ENCODE measurements around the gene ZDHHC21.

The ZDHHC21 gene

DNA sequence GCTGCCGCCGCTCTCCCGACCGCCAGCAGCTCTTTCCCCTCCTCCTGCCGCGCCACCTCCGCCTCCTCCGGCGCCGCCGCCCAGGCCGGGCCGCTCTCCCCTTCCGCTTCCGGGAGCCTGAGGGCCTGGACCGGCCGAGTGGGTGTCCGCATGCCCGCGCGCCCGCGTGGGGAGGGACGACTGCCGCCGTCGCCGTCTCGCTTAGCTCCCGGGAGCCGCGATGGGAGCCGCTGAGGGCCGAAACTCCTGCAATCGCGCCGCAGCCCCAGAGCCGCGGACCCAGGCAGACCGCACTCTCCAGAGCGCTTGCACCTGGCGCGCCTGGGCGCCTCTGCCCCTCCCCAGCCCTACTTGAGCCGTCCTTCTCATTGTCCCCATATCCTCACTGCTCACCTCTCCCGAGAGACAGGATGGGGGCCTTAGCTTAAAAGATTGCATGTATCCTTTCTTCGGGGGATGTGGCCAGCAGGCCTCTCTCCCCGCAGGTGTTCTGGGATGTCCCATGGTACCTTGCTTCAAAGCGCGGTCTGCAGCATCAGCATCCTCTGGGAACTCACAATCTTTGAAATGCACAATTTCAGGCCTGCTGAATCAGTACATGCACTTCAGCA, at the start of gene ZDHHC21:
ZDHHC21 (minus strand) TSS at position 182 of the 611 bp plus-strand sequence. CDS start 19,092 bp downstream, outside the sequence.
- no peaks in the 10 kb centered on the region for H3K9me3 ChIP-seq (ENCODE audit: control insufficient read depth, insufficient read depth, low read length)
- H3K27ac ChIP-seq (ENCODE audit: low read depth, low read length), result peak within 1 kb of the TSS; percentile 83
- peaks cover 11% of the 10 kb centered on the region for H3K4me1 ChIP-seq (ENCODE audit: control insufficient read depth, insufficient read depth, low read length)
- peaks cover 14% of the 10 kb centered on the region for H3K36me3 ChIP-seq (ENCODE audit: control insufficient read depth, insufficient read depth, low read length)
- H3K27me3 ChIP-seq (ENCODE audit: control insufficient read depth, insufficient read depth, low read length), result 0 out of 2 replicates have a peak, but pooled peaks cover 6% of the 10 kb centered on the region
- H3K9ac ChIP-seq (ENCODE audit: low read depth, low read length), result peak within 1 kb of the TSS; percentile 81
- peak within 1 kb of the TSS; percentile 89 for H3K4me3 ChIP-seq (ENCODE audit: low read depth, low read length)

GRCh38 chr9:14741369-14741768, 48.1 kb upstream of the ZDHHC21 start:
- Histone ChIP-seq H3K36me3 (ENCODE audit: control insufficient read depth, insufficient read depth, low read length) (no peaks in the 10 kb centered on the region), H3K27me3 (ENCODE audit: control insufficient read depth, insufficient read depth, low read length) (no peaks in the 10 kb centered on the region), H3K4me3 (ENCODE audit: low read depth, low read length) (no peak overlapping the region), H3K9ac (ENCODE audit: low read depth, low read length) (no peak overlapping the region), H3K9me3 (ENCODE audit: control insufficient read depth, insufficient read depth, low read length) (no peaks in the 10 kb centered on the region), H3K4me1 (ENCODE audit: control insufficient read depth, insufficient read depth, low read length) (no peaks in the 10 kb centered on the region), H3K27ac (ENCODE audit: low read depth, low read length) (no peak overlapping the region)

- Histone ChIP-seq H3K9me3 (ENCODE audit: control insufficient read depth, insufficient read depth, low read length) (no peaks in the 10 kb centered on the region), H3K27me3 (ENCODE audit: control insufficient read depth, insufficient read depth, low read length) (peaks cover 7% of the 10 kb centered on the region), H3K4me3 (ENCODE audit: low read depth, low read length) (no peak overlapping the region), H3K36me3 (ENCODE audit: control insufficient read depth, insufficient read depth, low read length) (no peaks in the 10 kb centered on the region), H3K27ac (ENCODE audit: low read depth, low read length) (no peak overlapping the region), H3K4me1 (ENCODE audit: control insufficient read depth, insufficient read depth, low read length) (no peaks in the 10 kb centered on the region), H3K9ac (ENCODE audit: low read depth, low read length) (no peak overlapping the region)
Observed at GRCh38 chr9:14733133-14733532, 39.9 kb upstream of the ZDHHC21 start.

DNA sequence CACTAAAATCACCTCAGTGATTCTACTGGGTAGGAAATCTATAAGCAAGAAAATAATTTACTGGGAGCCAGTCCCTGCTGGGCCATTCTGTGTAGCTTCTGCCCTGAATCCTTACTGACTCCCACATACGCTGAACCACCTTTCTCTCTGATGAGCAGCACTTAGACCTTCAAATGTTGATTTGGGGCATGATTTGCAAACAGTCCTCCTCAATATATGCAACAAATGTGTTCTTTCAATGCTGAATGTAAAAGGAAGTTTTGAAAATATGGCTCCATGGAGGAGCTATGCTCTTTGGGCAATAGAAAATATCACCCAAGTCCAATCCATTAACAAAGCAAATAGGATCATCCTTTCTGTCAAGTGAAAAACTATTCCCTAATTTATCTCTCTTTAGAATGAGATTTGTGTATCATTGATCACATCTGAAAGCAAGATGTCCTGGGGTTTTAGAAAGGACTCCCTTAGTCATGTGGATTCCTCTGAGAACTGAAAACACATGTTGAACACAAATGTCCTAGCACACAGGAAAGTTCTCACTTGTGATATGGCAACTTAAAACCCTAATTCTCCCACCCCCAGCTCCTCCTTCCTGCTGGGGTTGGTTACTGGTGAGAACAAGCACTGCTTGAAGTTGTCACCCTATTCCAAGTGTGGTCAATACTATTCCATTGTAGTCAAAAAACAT, 38.2 kb upstream of the ZDHHC21 start:
- Histone ChIP-seq H3K9ac (ENCODE audit: low read depth, low read length) (no peak overlapping the region), H3K9me3 (ENCODE audit: control insufficient read depth, insufficient read depth, low read length) (no peaks in the 10 kb centered on the region), H3K36me3 (ENCODE audit: control insufficient read depth, insufficient read depth, low read length) (no peaks in the 10 kb centered on the region), H3K4me1 (ENCODE audit: control insufficient read depth, insufficient read depth, low read length) (no peaks in the 10 kb centered on the region), H3K27me3 (ENCODE audit: control insufficient read depth, insufficient read depth, low read length) (peaks cover 22% of the 10 kb centered on the region), H3K4me3 (ENCODE audit: low read depth, low read length) (no peak overlapping the region), H3K27ac (ENCODE audit: low read depth, low read length) (no peak overlapping the region)

DNA sequence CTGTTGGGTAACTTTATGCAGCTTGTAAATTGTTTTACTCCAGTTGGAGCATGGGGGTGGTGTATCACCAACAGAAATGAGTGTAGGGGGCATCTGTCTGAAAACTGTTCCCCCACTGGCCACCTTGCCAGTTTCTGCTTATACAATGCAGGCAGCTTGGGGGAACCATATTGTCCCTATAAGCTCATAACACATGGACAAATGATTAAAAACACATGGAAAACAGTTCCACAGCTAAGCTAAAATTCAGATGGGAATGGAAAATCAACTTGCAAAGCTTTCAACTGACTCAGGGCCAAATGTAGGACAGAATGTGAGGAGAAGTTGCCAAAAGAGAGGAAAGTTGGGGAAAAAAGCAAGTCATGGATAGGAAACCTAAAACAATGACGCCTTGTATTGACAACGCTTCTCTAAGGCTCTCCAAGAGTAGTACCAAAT, 37.2 kb upstream of the ZDHHC21 start:
- no peaks in the 10 kb centered on the region for H3K36me3 ChIP-seq (ENCODE audit: control insufficient read depth, insufficient read depth, low read length)
- H3K9ac ChIP-seq (ENCODE audit: low read depth, low read length), result no peak overlapping the region
- no peak overlapping the region for H3K4me3 ChIP-seq (ENCODE audit: low read depth, low read length)
- H3K27me3 ChIP-seq (ENCODE audit: control insufficient read depth, insufficient read depth, low read length), result peaks cover 31% of the 10 kb centered on the region
- H3K9me3 ChIP-seq (ENCODE audit: control insufficient read depth, insufficient read depth, low read length), result no peaks in the 10 kb centered on the region
- H3K27ac ChIP-seq (ENCODE audit: low read depth, low read length), result no peak overlapping the region
- no peaks in the 10 kb centered on the region for H3K4me1 ChIP-seq (ENCODE audit: control insufficient read depth, insufficient read depth, low read length)

DNA sequence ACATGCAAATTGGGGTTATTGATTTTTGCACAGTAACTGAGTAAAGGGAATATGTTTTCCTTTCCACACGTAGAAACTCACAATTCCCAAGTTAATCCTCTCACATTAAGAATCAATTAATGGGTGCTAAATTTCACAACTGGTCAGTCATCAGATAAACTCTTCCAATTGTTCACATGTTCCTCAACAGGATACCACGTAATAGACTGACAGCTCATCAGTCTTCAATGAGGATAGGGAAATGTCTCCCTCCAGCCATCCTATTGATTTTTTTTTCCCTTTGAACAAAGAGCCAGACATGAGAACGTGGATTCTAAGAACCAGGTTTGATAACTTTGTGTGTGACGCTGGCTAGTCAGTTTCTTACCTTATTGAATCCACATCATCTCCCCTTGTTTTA, 30.1 kb upstream of the ZDHHC21 start:
- Histone ChIP-seq H3K36me3 (ENCODE audit: control insufficient read depth, insufficient read depth, low read length) (no peaks in the 10 kb centered on the region; the same call in 1 of the 2 replicates), H3K9ac (ENCODE audit: low read depth, low read length) (peak overlapping the region; percentile 18; the same call in 1 of the 2 replicates), H3K9me3 (ENCODE audit: control insufficient read depth, insufficient read depth, low read length) (no peaks in the 10 kb centered on the region), H3K4me3 (ENCODE audit: low read depth, low read length) (0 out of 2 replicates have a peak overlapping the region, but pooled peaks have one; percentile 11), H3K27me3 (ENCODE audit: control insufficient read depth, insufficient read depth, low read length) (peaks cover 94% of the 10 kb centered on the region), H3K27ac (ENCODE audit: low read depth, low read length) (peak overlapping the region; percentile 79), H3K4me1 (ENCODE audit: control insufficient read depth, insufficient read depth, low read length) (peaks cover 22% of the 10 kb centered on the region)

DNA sequence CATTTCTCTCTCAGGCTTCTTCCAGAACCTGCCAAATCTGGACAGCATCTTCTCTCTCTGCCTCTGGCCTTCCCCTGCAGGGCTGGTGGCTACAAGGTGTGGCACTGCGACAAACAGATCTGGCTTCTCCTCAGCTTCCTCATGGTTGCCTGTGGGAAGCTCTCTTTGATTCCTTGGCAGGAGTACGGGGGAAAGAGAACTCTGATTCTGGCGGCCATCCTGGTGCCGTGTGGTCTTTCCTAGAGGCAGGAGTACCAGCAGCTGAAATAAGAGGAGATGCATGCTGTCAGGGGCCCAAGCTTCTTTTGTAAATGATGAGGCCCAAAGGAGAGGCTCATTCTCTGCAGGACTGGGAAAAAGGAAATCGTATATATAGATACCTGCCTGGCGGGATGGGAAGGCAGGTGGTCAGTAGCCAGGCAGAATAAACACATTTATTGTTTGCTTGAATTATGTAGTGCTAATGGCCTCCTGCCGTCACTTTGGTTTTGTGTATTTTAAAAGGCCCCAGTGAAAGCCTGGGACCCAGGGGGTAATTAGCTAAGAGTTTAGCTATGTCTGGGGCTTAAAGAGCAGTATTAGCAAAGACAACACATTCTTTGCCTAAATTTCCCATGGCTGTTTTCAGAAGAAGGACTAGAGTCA, 29.3 kb upstream of the ZDHHC21 start, which contains the start of gene CER1:
CER1 (minus strand) TSS at position 343 of the 645 bp plus-strand sequence; CDS start at position 282, 61 bp downstream.
- Histone ChIP-seq H3K27ac (ENCODE audit: low read depth, low read length) (peak within 1 kb of the TSS; percentile 86), H3K36me3 (ENCODE audit: control insufficient read depth, insufficient read depth, low read length) (no peaks in the 10 kb centered on the region; the same call in 1 of the 2 replicates), H3K9ac (ENCODE audit: low read depth, low read length) (peak within 1 kb of the TSS; percentile 18), H3K4me1 (ENCODE audit: control insufficient read depth, insufficient read depth, low read length) (peaks cover 22% of the 10 kb centered on the region), H3K4me3 (ENCODE audit: low read depth, low read length) (peak within 1 kb of the TSS; percentile 50), H3K9me3 (ENCODE audit: control insufficient read depth, insufficient read depth, low read length) (no peaks in the 10 kb centered on the region), H3K27me3 (ENCODE audit: control insufficient read depth, insufficient read depth, low read length) (peaks cover 95% of the 10 kb centered on the region)

GRCh38 chr9:14719231-14719923, 26.1 kb upstream of the ZDHHC21 start:
- Histone ChIP-seq H3K27me3 (ENCODE audit: control insufficient read depth, insufficient read depth, low read length) (peaks cover 65% of the 10 kb centered on the region), H3K27ac (ENCODE audit: low read depth, low read length) (no peak overlapping the region), H3K36me3 (ENCODE audit: control insufficient read depth, insufficient read depth, low read length) (no peaks in the 10 kb centered on the region; the same call in 1 of the 2 replicates), H3K9me3 (ENCODE audit: control insufficient read depth, insufficient read depth, low read length) (no peaks in the 10 kb centered on the region), H3K4me1 (ENCODE audit: control insufficient read depth, insufficient read depth, low read length) (peaks cover 22% of the 10 kb centered on the region), H3K9ac (ENCODE audit: low read depth, low read length) (no peak overlapping the region), H3K4me3 (ENCODE audit: low read depth, low read length) (no peak overlapping the region)

GRCh38 chr9:14715102-14715501, 21.9 kb upstream of the ZDHHC21 start:
- no peaks in the 10 kb centered on the region for H3K4me1 ChIP-seq (ENCODE audit: control insufficient read depth, insufficient read depth, low read length)
- no peak overlapping the region for H3K27ac ChIP-seq (ENCODE audit: low read depth, low read length)
- H3K36me3 ChIP-seq (ENCODE audit: control insufficient read depth, insufficient read depth, low read length), result no peaks in the 10 kb centered on the region; the same call in 1 of the 2 replicates
- H3K9me3 ChIP-seq (ENCODE audit: control insufficient read depth, insufficient read depth, low read length), result no peaks in the 10 kb centered on the region
- no peak overlapping the region for H3K9ac ChIP-seq (ENCODE audit: low read depth, low read length)
- H3K4me3 ChIP-seq (ENCODE audit: low read depth, low read length), result no peak overlapping the region
- peaks cover 22% of the 10 kb centered on the region for H3K27me3 ChIP-seq (ENCODE audit: control insufficient read depth, insufficient read depth, low read length)

- peaks cover 6% of the 10 kb centered on the region; the same call in 1 of the 2 replicates for H3K27me3 ChIP-seq (ENCODE audit: control insufficient read depth, insufficient read depth, low read length)
- H3K27ac ChIP-seq (ENCODE audit: low read depth, low read length), result no peak overlapping the region
- H3K4me1 ChIP-seq (ENCODE audit: control insufficient read depth, insufficient read depth, low read length), result no peaks in the 10 kb centered on the region
- no peaks in the 10 kb centered on the region; the same call in 1 of the 2 replicates for H3K36me3 ChIP-seq (ENCODE audit: control insufficient read depth, insufficient read depth, low read length)
- no peaks in the 10 kb centered on the region for H3K9me3 ChIP-seq (ENCODE audit: control insufficient read depth, insufficient read depth, low read length)
- no peak overlapping the region for H3K4me3 ChIP-seq (ENCODE audit: low read depth, low read length)
- no peak overlapping the region for H3K9ac ChIP-seq (ENCODE audit: low read depth, low read length)
Observed at GRCh38 chr9:14713187-14713767, 20.0 kb upstream of the ZDHHC21 start.
